Suprapubic skin (tissue), 3 donors: Measurements from ENCODE around the gene ELF1.

ENCODE experiments used
- POLR2AphosphoS5 ChIP-seq, 3 donors: sonication (generic); formaldehyde crosslinking; IDR thresholded peaks; one replicate each; pipeline ENCODE4 v1.6.1; 2017; ENCODE audit warnings: antibody characterized with exemption in 3 of 3
- TF ChIP-seq, protein P1 (sequence below), 2 donors: fragments of 200-600 bp in 1 of 2; fragments of 450-650 bp in 1 of 2; sonication (generic) in 1 of 2; IDR thresholded peaks; one replicate each; pipeline ENCODE4 v1.5.1; 2016 to 2019; ENCODE audit warnings: antibody characterized with exemption in 2 of 2, mild to moderate bottlenecking in 1 of 2, moderate library complexity in 1 of 2

DNA sequence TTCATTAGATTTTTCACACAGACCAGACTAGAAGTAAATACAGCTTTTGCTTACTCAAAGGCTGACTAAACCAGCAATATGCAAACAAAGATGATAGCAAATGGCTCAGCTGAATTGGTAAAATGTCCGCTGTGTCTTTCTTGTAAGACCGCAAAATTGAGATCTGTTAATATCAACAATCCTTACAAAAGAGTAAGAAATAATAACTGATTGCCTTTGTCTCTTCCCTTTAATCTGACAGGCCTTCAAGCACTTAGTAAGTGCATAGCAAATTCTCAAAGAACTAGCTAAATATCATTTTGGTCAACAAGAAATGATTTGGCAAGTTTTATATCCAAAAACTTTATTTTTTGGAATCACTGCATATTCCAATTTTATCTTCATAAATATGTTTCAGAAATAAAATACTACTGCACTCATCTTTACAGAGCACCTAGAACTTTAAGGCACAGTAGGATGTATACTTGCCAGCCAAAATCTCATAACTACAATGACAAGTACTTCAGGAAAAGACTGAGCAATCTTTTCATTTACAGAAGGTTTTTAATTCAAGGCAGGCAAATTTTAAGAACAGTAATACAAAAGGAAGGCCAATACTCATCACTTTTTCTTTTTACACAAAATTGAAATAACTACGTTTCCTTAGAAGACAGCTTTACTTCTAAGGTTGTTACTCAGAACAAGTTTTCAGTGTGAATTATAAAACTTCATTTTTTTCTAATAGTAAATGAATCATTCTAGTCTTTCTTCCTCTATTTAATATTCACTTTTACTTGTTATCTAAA lies 1.1 kb downstream of the ELF1 start:
- TF ChIP-seq, protein P1, sequence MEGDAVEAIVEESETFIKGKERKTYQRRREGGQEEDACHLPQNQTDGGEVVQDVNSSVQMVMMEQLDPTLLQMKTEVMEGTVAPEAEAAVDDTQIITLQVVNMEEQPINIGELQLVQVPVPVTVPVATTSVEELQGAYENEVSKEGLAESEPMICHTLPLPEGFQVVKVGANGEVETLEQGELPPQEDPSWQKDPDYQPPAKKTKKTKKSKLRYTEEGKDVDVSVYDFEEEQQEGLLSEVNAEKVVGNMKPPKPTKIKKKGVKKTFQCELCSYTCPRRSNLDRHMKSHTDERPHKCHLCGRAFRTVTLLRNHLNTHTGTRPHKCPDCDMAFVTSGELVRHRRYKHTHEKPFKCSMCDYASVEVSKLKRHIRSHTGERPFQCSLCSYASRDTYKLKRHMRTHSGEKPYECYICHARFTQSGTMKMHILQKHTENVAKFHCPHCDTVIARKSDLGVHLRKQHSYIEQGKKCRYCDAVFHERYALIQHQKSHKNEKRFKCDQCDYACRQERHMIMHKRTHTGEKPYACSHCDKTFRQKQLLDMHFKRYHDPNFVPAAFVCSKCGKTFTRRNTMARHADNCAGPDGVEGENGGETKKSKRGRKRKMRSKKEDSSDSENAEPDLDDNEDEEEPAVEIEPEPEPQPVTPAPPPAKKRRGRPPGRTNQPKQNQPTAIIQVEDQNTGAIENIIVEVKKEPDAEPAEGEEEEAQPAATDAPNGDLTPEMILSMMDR (IDR thresholded peaks at IDR 0.05): no peak
- TF ChIP-seq POLR2AphosphoS5 (IDR thresholded peaks at IDR 0.05): no peak
